H1 (cell line): ENCODE results near the gene DOCK3.

Experiments used
- ASH2L ChIP-seq: fragments of 200-600, 300-600 bp; sonication (generic); IDR thresholded peaks from one replicate; pipeline ENCODE4 v1.7.1; 2017; ENCODE audit warnings: low read length
- CHD2 ChIP-seq: IDR thresholded peaks from 2 replicates; pipeline ENCODE4 v1.6.1; 2012; ENCODE audit warnings: low read length, improper control_type of control experiment
- EZH2 ChIP-seq: fragments of 200-600 bp; sonication (generic); IDR thresholded peaks from 2 replicates; pipeline ENCODE4 v1.7.1; 2012; ENCODE audit warnings: low read depth, mild to moderate bottlenecking, moderate library complexity, low read length, inconsistent platforms; ENCODE audit not compliant: severe bottlenecking
- FOSL1 ChIP-seq: IDR thresholded peaks from 2 replicates; pipeline ENCODE4 v1.6.1; 2011; ENCODE audit warnings: mild to moderate bottlenecking, low read depth, low read length, moderate library complexity; ENCODE audit not compliant: insufficient read depth
- HDAC2 ChIP-seq, 2 experiments: fragments of 300-600 bp in 1 of 2; sonication (generic) in 1 of 2; IDR thresholded peaks; 2 replicates each; pipeline ENCODE4 v1.6.1; 2011 to 2012; ENCODE audit warnings: low read depth in 2 of 2, low read length in 2 of 2, mild to moderate bottlenecking in 2 of 2, moderate library complexity in 2 of 2, borderline replicate concordance in 1 of 2, inconsistent platforms in 1 of 2
- MAFK ChIP-seq: IDR thresholded peaks from 2 replicates; pipeline ENCODE4 v1.6.1; 2012; ENCODE audit warnings: low read depth, mild to moderate bottlenecking, improper control_type of control experiment, low read length
- POLR2A ChIP-seq, 2 experiments: IDR thresholded peaks; 1 replicate in 1 of 2; 2 replicates in 1 of 2; pipeline ENCODE4 v1.6.1; 2011; ENCODE audit warnings: low read depth in 2 of 2, low read length in 2 of 2, mild to moderate bottlenecking in 2 of 2; ENCODE audit errors: control extremely low read depth in 1 of 2
- POLR2AphosphoS5 ChIP-seq: IDR thresholded peaks from 2 replicates; pipeline ENCODE4 v1.6.1; 2011; ENCODE audit warnings: low read depth, low read length
- RAD21 ChIP-seq, 2 experiments: IDR thresholded peaks in 1 of 2; conservative IDR thresholded peaks in 1 of 2; 2 replicates each; pipeline ENCODE4 v1.6.1; 2011; ENCODE audit warnings: low read depth in 2 of 2, low read length in 2 of 2, improper control_type of control experiment in 1 of 2, inconsistent platforms in 1 of 2, mild to moderate bottlenecking in 1 of 2, moderate library complexity in 1 of 2
- RFX5 ChIP-seq: IDR thresholded peaks from 2 replicates; pipeline ENCODE4 v1.6.1; 2011; ENCODE audit warnings: low read depth, low read length, improper control_type of control experiment, borderline replicate concordance
- TBP ChIP-seq: IDR thresholded peaks from 2 replicates; pipeline ENCODE4 v1.6.1; 2011; ENCODE audit warnings: low read depth, low read length, improper control_type of control experiment
- TCF12 ChIP-seq: IDR thresholded peaks from 2 replicates; pipeline ENCODE4 v1.6.1; 2011; ENCODE audit warnings: low read depth, mild to moderate bottlenecking, low read length
- TF ChIP-seq, protein P1 (sequence below), 3 experiments: IDR thresholded peaks; 1 replicate in 2 of 3; 2 replicates in 1 of 3; pipeline versions ENCODE4 v1.5.1 to v1.6.1; 2011; ENCODE audit warnings: low read length in 3 of 3, mild to moderate bottlenecking in 3 of 3, inconsistent platforms in 2 of 3, low read depth in 1 of 3, moderate library complexity in 1 of 3; ENCODE audit not compliant: insufficient read depth in 1 of 3; ENCODE audit errors: control extremely low read depth in 1 of 3
- TF ChIP-seq, protein P2 (sequence below): IDR thresholded peaks from 2 replicates; pipeline ENCODE4 v1.6.1; 2012; ENCODE audit warnings: low read length, inconsistent platforms

DNA sequence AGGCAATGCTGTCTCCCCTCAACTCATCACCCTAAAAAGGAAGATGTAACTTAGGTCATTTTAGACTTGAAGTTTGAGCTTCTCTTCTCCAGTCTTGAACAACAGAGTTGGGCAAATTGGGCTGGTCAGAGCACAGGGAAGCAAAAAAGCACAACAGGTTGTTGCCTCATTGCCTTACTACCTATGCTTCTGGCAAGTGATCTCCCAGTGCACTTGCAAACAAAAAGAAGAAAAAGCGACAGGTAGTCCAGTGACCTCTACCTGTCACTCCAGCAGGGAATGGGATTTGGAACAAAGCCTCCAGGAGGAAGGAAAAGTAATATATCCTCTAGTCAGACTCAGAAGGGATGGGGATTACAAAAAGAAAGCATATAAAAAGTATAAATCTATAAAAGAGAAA is 550.1 kb downstream of the DOCK3 start:
- TF ChIP-seq MAFK = no peak
- no peak for TF ChIP-seq HDAC2 (IDR thresholded peaks at IDR 0.05; ENCODE audit: borderline replicate concordance in 1 of 2, low read depth in 2 of 2, low read length in 2 of 2)
- TF ChIP-seq RFX5 = no peak
- TF ChIP-seq, protein P1, sequence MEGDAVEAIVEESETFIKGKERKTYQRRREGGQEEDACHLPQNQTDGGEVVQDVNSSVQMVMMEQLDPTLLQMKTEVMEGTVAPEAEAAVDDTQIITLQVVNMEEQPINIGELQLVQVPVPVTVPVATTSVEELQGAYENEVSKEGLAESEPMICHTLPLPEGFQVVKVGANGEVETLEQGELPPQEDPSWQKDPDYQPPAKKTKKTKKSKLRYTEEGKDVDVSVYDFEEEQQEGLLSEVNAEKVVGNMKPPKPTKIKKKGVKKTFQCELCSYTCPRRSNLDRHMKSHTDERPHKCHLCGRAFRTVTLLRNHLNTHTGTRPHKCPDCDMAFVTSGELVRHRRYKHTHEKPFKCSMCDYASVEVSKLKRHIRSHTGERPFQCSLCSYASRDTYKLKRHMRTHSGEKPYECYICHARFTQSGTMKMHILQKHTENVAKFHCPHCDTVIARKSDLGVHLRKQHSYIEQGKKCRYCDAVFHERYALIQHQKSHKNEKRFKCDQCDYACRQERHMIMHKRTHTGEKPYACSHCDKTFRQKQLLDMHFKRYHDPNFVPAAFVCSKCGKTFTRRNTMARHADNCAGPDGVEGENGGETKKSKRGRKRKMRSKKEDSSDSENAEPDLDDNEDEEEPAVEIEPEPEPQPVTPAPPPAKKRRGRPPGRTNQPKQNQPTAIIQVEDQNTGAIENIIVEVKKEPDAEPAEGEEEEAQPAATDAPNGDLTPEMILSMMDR (IDR thresholded peaks at IDR 0.05; ENCODE audit: control extremely low read depth in 1 of 3, insufficient read depth in 1 of 3, low read depth in 1 of 3, low read length in 3 of 3) = no peak
- TF ChIP-seq POLR2A (IDR thresholded peaks at IDR 0.05; ENCODE audit: control extremely low read depth in 1 of 2, low read depth in 2 of 2, low read length in 2 of 2) = no peak
- TF ChIP-seq, protein P2, sequence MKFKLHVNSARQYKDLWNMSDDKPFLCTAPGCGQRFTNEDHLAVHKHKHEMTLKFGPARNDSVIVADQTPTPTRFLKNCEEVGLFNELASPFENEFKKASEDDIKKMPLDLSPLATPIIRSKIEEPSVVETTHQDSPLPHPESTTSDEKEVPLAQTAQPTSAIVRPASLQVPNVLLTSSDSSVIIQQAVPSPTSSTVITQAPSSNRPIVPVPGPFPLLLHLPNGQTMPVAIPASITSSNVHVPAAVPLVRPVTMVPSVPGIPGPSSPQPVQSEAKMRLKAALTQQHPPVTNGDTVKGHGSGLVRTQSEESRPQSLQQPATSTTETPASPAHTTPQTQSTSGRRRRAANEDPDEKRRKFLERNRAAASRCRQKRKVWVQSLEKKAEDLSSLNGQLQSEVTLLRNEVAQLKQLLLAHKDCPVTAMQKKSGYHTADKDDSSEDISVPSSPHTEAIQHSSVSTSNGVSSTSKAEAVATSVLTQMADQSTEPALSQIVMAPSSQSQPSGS = no peak
- no peak for TF ChIP-seq ASH2L
- TF ChIP-seq FOSL1 = no peak
- TF ChIP-seq CHD2 = no peak
- no peak for TF ChIP-seq TBP
- TF ChIP-seq RAD21 (IDR thresholded peaks at IDR 0.05 in 1 of 2, conservative IDR thresholded peaks at IDR 0.05 in 1 of 2; ENCODE audit: low read depth in 2 of 2, low read length in 2 of 2) = no peak
- TF ChIP-seq TCF12 = no peak
- TF ChIP-seq EZH2 = no peak
- TF ChIP-seq POLR2AphosphoS5 = no peak
